Peyer's patch (tissue), 4 donors: Measurements from ENCODE around the gene FFAR3.

Source experiments
- POLR2A ChIP-seq, 2 donors: fragments of 450-650 bp; IDR thresholded peaks; one replicate each; pipeline ENCODE4 v1.5.1; 2017; ENCODE audit warnings: antibody characterized with exemption in 2 of 2, mild to moderate bottlenecking in 2 of 2, moderate library complexity in 2 of 2
- TF ChIP-seq, protein P1 (sequence below), 6 experiments: fragments of 450-650 bp in 4 of 6; fragments of 200-600 bp in 2 of 6; sonication (generic) in 1 of 6; IDR thresholded peaks; one replicate each; pipeline ENCODE4 v1.5.1; 2017 to 2019; ENCODE audit warnings: antibody characterized with exemption in 6 of 6, mild to moderate bottlenecking in 3 of 6, moderate library complexity in 1 of 6

GRCh38 chr19:35329323-35329722 is 28.9 kb upstream of the FFAR3 start:
- TF ChIP-seq, protein P1, sequence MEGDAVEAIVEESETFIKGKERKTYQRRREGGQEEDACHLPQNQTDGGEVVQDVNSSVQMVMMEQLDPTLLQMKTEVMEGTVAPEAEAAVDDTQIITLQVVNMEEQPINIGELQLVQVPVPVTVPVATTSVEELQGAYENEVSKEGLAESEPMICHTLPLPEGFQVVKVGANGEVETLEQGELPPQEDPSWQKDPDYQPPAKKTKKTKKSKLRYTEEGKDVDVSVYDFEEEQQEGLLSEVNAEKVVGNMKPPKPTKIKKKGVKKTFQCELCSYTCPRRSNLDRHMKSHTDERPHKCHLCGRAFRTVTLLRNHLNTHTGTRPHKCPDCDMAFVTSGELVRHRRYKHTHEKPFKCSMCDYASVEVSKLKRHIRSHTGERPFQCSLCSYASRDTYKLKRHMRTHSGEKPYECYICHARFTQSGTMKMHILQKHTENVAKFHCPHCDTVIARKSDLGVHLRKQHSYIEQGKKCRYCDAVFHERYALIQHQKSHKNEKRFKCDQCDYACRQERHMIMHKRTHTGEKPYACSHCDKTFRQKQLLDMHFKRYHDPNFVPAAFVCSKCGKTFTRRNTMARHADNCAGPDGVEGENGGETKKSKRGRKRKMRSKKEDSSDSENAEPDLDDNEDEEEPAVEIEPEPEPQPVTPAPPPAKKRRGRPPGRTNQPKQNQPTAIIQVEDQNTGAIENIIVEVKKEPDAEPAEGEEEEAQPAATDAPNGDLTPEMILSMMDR (IDR thresholded peaks at IDR 0.05): no peak
- no peak for TF ChIP-seq POLR2A (IDR thresholded peaks at IDR 0.05)
